ENCODE data around the gene STXBP6. TPM values are rescaled to one million over a fixed set of nuclear protein-coding genes. Genes with fewer than 3 reads are reported as not detected.

Gene STXBP6
- total and polyA plus RNA-seq, 10 of the 15 experiments (the other 5 are each of a cell fraction or from before 2014, with no cell fraction given): 1.2 to 47.3 (median 1.9) TPM

GRCh38 chr14:25097120-25097519 is 47.2 kb upstream of the STXBP6 start:
- in situ Hi-C loops (cut with MboI) (no loop called here), intact Hi-C loops (cut with micrococcal nuclease; ENCODE audit: unreplicated experiment) (no loop called here)
- no peak overlapping the region for H2AFZ ChIP-seq (ENCODE audit: control insufficient read depth, low read depth, low read length)
- no peaks in the 10 kb centered on the region for H3K36me3 ChIP-seq (ENCODE audit: control insufficient read depth in 2 of 2, insufficient read depth in 2 of 2, low read length in 1 of 2)
- no peak overlapping the region for H3K4me2 ChIP-seq (ENCODE audit: control insufficient read depth, insufficient read depth)
- no TSS peak for BruUV-seq (replicated peaks)
- FAIRE-seq (no peak), DNase-seq (ENCODE audit: low read depth, low spot score) (no peak), ATAC-seq (no peak)
- H3K79me2 ChIP-seq (ENCODE audit: control insufficient read depth, insufficient read depth, low read length): no peaks in the 10 kb centered on the region
- H3K4me1 ChIP-seq (ENCODE audit: control insufficient read depth, insufficient read depth, low read length): no peaks in the 10 kb centered on the region
- H3K9ac ChIP-seq (ENCODE audit: control insufficient read depth, insufficient read depth, low read length): no peak overlapping the region
- POLR2A ChIA-PET: no interaction called here
- RAD21 ChIA-PET (ENCODE audit: unreplicated experiment): interaction anchor here (2.2 kb wide), 1 partner anchor 291 kb away, joined by 6 read pairs; no protein-coding TSS in a partner anchor
- no peak overlapping the region for H3K4me3 ChIP-seq
- H3K27me3 ChIP-seq (replicated peaks in 1 of 2; ENCODE audit: control insufficient read depth in 2 of 2, insufficient read depth in 2 of 2, low read length in 1 of 2): no peaks in the 10 kb centered on the region
- TF ChIP-seq FOXM1 (IDR thresholded peaks at IDR 0.05; ENCODE audit: low read depth, low read length) (no peak), PKNOX1 (IDR thresholded peaks at IDR 0.05) (no peak), KLF5 (IDR thresholded peaks at IDR 0.05; ENCODE audit: partially characterized antibody) (no peak), ZZZ3 (IDR thresholded peaks at IDR 0.05; ENCODE audit: control insufficient read depth, insufficient read length, low read depth) (no peak), IKZF1 (conservative IDR thresholded peaks at IDR 0.05) (no peak), YY1 (IDR thresholded peaks at IDR 0.05; ENCODE audit: low read depth, low read length) (no peak), NR2C1 (IDR thresholded peaks at IDR 0.05) (no peak), MAX (IDR thresholded peaks at IDR 0.05; ENCODE audit: low read depth, low read length) (no peak), ZNF24 (IDR thresholded peaks at IDR 0.05) (no peak), FOXK2 (IDR thresholded peaks at IDR 0.05) (no peak), SMC3 (IDR thresholded peaks at IDR 0.05; ENCODE audit: borderline replicate concordance, low read length) (no peak), ZNF687 (IDR thresholded peaks at IDR 0.05) (no peak), MYC (IDR thresholded peaks at IDR 0.05; ENCODE audit: insufficient read depth, insufficient read length, insufficient replicate concordance, low read length, severe bottlenecking) (no peak), CBX3 (IDR thresholded peaks at IDR 0.05; ENCODE audit: borderline replicate concordance, low read depth) (no peak)
- TF ChIP-seq, protein P1, sequence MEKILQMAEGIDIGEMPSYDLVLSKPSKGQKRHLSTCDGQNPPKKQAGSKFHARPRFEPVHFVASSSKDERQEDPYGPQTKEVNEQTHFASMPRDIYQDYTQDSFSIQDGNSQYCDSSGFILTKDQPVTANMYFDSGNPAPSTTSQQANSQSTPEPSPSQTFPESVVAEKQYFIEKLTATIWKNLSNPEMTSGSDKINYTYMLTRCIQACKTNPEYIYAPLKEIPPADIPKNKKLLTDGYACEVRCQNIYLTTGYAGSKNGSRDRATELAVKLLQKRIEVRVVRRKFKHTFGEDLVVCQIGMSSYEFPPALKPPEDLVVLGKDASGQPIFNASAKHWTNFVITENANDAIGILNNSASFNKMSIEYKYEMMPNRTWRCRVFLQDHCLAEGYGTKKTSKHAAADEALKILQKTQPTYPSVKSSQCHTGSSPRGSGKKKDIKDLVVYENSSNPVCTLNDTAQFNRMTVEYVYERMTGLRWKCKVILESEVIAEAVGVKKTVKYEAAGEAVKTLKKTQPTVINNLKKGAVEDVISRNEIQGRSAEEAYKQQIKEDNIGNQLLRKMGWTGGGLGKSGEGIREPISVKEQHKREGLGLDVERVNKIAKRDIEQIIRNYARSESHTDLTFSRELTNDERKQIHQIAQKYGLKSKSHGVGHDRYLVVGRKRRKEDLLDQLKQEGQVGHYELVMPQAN (conservative IDR thresholded peaks at IDR 0.05): no peak
- H3K9me3 ChIP-seq (replicated peaks; ENCODE audit: control insufficient read depth, insufficient read depth, low read length): no peaks in the 10 kb centered on the region
- SMC1A ChIA-PET (ENCODE audit: uncharacterized antibody, unreplicated experiment): interaction anchor here (1.2 to 1.3 kb wide), 2 partner anchors 23 to 291 kb away, joined by 3 to 4 read pairs; no protein-coding TSS in a partner anchor
- 5% methylated on average over 2 of the region's 2 CpGs for WGBS (ENCODE audit: insufficient coverage, insufficient replicate concordance, low lambda C conversion rate, missing lambda C conversion rate)
- CTCF ChIA-PET: interaction anchor here (0.5 to 0.8 kb wide), 2 partner anchors 285 to 387 kb away, joined by 3 read pairs; no protein-coding TSS in a partner anchor
- no peak overlapping the region for H3K27ac ChIP-seq (ENCODE audit: control insufficient read depth, insufficient read depth)
- no peaks in the 10 kb centered on the region for H4K20me1 ChIP-seq (ENCODE audit: control insufficient read depth, insufficient read depth)
